ENCODE data around the gene TOP1.

TOP1 gene

DNA sequence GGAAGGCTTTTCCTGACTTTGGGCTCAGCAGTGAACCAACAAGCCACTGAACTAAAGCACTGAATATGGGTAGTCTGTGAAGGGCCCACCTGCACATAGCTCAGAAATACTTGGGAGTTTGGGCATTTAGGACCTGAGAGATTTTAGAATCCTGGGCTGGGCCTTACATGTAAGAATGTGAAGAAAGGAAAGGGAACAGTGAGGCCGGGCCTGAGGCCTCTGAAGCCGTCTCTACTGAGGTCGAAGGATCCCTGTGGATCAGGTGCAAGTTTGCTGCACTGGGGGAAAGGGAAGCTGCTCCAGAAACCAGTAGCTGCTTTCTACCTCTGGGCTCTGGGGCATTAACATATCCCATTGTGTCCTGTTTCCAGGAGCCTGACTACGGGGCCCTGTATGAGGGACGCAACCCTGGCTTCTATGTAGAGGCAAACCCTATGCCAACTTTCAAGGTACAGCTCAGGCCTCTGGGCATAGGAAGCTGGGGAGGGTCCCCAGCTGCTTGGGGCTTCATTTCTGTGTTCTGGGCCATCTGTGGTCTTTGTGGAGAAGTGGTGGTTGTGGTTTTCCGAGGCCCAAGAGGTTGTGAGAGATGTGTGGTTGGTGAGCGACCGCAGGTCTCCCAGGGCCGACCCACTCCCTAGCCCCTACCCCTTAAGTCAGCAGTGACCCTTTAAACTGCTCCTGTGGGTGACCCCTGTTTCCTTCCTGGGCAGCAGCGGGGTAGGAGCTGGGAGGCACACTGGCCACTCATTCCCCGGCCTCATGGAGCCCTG is 139.0 kb downstream of the TOP1 start:
- DNase-seq (ENCODE audit: low read depth, low spot score): no peak

DNA sequence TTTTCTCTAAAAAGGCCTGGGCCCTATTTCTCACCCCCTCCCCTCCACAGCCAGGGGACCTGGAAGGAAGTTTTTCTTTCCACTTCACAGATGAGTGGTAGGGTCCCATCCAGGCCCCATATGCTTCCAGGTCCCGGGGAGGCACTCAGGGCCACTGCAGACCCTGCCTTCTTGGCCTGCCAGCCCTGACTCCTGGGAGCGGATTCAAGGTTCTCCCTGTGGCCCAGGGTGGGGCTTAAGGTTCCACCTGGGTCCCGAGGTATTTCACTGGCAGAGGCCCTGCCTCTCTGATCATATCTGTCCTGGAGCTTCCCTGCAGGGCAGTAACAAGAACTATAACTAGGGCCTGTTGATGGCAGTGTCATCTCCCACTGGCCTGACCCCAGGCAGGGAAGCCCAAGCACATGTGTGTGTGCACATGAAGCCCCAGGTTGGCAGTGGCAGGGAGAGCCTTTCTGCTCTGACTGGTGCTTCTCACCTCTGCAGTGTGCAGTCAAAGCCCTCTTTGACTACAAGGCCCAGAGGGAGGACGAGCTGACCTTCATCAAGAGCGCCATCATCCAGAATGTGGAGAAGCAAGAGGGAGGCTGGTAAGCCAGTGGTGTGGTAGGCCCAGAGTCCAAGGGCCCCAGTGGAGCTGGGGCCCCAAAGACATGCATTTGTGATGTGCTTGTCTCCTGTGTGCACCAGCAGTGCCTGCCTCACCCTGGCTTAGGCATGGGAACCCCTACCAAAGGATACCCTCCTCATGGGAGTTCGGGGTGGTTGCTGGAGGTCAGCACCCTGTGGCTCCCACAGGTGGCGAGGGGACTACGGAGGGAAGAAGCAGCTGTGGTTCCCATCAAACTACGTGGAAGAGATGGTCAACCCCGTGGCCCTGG is 139.9 kb downstream of the TOP1 start:
- DNase-seq (ENCODE audit: low read depth, low spot score): no peak

DNA sequence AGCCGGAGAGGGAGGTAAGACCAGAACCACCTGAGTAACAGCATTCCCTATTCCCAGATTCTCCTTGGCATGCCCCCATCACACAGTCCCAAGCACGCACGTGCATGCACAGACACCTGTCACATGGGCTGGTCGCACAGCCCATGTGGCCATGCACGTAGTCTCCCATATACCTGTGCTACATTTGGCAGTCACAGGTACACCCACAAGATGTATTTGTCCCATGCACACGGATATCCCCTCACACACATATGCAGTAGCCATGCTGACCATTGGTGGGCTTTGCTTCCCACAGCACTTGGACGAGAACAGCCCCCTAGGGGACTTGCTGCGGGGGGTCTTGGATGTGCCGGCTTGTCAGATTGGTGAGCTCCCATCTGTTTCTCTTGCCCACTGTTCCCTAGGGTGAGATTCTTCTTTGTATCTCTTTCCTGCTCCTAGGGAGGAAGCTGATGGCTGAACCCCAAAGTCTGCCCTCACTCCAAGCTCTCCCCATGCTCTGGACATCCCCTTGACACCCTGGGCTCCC is 140.6 kb downstream of the TOP1 start:
- no peak for DNase-seq (ENCODE audit: low read depth, low spot score)

DNA sequence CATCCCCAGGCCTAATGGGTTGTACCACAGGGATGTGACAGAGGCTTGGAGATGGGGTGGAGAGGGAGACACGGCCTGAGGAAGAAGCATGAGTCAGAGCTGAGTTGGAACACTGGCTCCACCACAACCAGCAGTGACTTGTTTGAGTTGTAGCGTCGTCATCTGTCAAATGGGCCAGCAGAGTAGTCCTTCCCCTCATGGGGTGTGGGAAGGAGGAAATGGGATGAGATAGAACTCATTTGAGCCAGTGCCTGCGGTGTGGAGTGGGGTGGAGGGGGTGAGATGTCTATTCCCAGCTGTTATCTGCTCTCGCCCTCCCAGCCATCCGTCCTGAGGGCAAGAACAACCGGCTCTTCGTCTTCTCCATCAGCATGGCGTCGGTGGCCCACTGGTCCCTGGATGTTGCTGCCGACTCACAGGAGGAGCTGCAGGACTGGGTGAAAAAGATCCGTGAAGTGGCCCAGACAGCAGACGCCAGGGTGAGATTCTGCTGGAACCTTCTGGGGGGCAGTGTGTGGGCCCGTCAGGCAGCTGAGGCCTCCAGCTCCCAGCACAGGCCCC is 141.2 kb downstream of the TOP1 start:
- no peak for DNase-seq (ENCODE audit: low read depth, low spot score)

DNA sequence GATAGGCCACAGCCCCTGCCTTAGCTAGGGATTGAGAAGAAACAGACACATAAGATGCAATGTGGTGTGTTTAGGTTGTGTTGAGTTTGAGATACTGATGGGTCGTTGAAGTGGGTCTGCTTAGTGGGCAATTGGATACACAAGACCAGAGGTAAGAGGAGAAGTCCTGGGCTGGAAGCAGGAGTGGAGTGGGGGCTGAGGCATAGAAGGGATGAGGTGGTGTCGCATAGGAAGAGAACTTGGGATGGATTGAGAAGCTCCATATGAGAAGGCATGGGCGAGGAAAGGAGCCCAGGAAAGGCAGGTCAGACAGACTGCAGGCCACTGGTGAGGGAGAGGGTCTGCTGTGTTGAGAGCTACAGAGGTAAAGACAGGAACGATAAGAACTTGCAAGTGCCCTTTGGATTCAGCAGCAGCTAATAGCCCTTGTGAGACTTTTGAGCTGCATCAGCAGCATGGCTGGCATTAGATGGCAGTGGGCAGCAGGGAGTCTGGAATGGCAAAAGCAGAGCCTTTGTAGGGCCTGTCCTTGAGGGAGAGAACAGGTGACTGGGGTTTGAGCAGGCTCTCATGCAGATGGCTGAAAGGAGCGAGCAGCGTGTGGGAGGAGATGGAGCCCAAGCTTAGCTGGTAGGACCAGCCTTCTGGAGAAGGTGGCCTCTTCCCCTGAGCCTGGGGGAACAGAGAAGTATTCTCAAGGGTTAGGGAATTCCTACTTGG is 141.9 kb downstream of the TOP1 start:
- no peak for DNase-seq (ENCODE audit: low read depth, low spot score)

DNA sequence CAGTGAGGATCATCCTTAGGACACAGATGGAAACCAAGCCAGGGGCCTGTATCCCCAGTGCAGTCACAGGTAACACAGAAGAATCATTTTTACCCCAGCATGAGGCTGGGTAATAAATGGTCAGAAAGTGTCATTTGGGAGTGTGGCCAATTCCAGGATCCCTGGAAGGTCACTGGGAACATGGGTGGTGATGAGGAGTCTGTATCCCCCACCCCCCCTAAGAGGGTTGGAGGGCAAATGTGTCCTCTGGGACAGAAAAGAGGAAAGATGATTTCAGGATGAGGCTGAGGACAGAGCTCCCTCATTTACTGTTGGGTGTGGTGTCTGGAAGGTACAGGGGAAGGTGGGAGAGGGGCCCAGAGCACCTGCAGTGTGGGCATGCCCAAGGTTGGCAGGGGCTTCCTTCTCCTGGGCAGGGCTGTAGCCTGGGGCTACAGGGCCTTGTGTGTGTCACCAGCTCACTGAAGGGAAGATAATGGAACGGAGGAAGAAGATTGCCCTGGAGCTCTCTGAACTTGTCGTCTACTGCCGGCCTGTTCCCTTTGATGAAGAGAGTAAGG is 143.2 kb downstream of the TOP1 start:
- DNase-seq (ENCODE audit: low read depth, low spot score): no peak

DNA sequence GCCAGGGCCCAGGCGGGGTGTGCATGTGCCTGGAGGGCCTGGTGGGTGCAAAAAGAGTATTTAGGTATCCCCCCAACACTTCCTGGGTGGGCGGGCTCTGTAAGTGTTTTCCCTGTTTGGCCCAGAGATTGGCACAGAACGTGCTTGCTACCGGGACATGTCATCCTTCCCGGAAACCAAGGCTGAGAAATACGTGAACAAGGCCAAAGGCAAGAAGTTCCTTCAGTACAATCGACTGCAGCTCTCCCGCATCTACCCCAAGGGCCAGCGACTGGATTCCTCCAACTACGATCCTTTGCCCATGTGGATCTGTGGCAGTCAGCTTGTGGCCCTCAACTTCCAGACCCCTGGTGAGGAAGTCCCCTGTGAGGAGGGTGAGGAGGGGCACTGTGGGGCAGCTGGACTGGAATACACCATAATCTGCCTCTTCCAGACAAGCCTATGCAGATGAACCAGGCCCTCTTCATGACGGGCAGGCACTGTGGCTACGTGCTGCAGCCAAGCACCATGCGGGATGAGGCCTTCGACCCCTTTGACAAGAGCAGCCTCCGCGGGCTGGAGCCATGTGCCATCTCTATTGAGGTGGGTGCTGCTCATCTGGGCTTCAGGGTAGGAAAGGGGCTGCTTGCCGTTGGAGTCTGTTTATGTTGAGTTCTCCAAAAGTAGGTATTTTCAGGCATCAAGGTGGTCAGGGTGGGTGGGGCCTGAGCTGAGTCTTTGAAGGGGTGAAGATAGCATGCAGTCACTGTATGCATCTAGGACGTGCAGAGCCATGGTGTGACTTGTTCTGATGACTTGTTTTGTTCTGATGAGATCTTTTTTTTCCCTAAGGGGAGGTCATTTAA is 143.9 kb downstream of the TOP1 start:
- no peak for DNase-seq (ENCODE audit: low read depth, low spot score)

DNA sequence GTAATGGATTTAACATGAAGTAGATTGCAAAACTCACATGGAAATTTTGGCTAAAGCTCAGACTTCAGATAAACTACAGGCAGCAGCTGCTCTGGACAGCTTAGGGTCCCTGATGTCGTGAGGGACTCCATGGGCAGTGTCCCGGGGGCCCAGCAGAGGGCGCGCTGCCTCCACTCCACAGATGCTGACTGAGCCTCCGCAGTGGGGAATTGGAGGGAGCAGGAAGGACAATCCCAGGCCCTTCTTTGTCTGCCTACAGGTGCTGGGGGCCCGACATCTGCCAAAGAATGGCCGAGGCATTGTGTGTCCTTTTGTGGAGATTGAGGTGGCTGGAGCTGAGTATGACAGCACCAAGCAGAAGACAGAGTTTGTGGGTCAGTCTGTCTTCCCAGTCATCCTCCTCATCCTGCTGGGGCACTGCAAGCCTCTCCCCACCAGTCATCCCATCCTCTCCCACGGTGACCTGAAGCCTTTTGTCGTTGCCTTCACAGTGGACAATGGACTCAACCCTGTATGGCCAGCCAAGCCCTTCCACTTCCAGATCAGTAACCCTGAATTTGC is 144.6 kb downstream of the TOP1 start:
- DNase-seq (ENCODE audit: low read depth, low spot score): peak; percentile 41

DNA sequence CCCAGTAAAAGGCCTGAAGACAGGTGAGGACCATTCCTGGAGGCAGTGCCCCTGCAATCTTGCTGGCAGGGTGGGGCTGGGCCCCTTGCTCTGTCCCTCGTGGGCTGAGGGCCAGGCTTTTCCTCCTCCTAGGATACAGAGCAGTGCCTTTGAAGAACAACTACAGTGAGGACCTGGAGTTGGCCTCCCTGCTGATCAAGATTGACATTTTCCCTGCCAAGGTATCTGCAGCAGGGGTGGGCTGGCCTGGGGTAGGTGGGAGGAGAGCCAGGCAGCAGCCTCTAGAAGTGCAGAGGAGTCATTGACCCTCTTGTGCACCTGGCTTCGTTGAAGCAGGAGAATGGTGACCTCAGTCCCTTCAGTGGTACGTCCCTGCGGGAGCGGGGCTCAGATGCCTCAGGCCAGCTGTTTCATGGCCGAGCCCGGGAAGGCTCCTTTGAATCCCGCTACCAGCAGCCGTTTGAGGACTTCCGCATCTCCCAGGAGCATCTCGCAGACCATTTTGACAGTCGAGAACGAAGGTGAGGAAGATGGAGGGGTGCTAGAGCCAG is 145.2 kb downstream of the TOP1 start:
- no peak for DNase-seq (ENCODE audit: low read depth, low spot score)

Data from activated naive CD8-positive, alpha-beta T cell treated with anti-CD3 and anti-CD28 coated beads, Interleukin-2, amount 50 U/mL, for 16 hours (primary cell).